Body of pancreas (tissue), 4 donors: Measurements from ENCODE around the gene ADAMTSL4.

Experiments
- POLR2A ChIP-seq, 3 donors: fragments of 450-650 bp; IDR thresholded peaks; one replicate each; pipeline ENCODE4 v1.6.1; 2016; ENCODE audit warnings: antibody characterized with exemption in 3 of 3, mild to moderate bottlenecking in 2 of 3
- TF ChIP-seq, protein P1 (sequence below), 7 experiments: fragments of 450-650 bp in 4 of 7; fragments of 200-600 bp in 3 of 7; sonication (generic) in 3 of 7; IDR thresholded peaks; one replicate each; pipeline ENCODE4 v1.5.1; 2016 to 2019; ENCODE audit warnings: antibody characterized with exemption in 7 of 7

GRCh38 chr1:150577557-150578271, 28.5 kb downstream of the ADAMTSL4 start:
- TF ChIP-seq, protein P1, sequence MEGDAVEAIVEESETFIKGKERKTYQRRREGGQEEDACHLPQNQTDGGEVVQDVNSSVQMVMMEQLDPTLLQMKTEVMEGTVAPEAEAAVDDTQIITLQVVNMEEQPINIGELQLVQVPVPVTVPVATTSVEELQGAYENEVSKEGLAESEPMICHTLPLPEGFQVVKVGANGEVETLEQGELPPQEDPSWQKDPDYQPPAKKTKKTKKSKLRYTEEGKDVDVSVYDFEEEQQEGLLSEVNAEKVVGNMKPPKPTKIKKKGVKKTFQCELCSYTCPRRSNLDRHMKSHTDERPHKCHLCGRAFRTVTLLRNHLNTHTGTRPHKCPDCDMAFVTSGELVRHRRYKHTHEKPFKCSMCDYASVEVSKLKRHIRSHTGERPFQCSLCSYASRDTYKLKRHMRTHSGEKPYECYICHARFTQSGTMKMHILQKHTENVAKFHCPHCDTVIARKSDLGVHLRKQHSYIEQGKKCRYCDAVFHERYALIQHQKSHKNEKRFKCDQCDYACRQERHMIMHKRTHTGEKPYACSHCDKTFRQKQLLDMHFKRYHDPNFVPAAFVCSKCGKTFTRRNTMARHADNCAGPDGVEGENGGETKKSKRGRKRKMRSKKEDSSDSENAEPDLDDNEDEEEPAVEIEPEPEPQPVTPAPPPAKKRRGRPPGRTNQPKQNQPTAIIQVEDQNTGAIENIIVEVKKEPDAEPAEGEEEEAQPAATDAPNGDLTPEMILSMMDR (IDR thresholded peaks at IDR 0.05), result no peak
- peak in 1 of 3 donors; percentile 3 for TF ChIP-seq POLR2A (IDR thresholded peaks at IDR 0.05)
